Stimulated activated CD8-positive, alpha-beta memory T cell treated with anti-CD3 and anti-CD28 coated beads, Interleukin-4, amount 100 ng/mL, for 48 hours (primary cell): ENCODE results near the gene HDAC8.
"Not testable (repeated sequence)": the region's sequence is repeated elsewhere in the genome, so short reads cannot be mapped to it uniquely, and the experiment has no call there.

Experiments used
- DNase-seq: peaks from one replicate; pipeline ENCODE4 v3.0.0-alpha.2; 2020

The HDAC8 gene

DNA sequence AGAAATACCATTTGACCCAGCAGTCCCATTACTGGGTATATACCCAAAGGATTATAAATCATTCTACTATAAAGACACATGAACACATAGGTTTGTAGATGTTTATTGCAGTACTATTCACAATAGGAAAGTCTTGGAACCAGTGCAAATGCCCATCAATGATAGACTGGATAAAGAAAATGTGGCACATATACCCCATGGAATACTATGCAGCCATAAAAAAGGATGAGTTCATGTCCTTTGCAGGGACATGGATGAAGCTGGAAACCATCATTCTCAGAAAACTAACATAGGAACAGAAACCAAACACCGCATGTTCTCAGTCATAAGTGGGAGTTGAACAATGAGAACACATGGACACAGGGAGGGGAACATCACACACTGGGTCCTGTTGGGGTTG is 123.6 kb downstream of the HDAC8 start:
- not testable (repeated sequence) for DNase-seq

DNA sequence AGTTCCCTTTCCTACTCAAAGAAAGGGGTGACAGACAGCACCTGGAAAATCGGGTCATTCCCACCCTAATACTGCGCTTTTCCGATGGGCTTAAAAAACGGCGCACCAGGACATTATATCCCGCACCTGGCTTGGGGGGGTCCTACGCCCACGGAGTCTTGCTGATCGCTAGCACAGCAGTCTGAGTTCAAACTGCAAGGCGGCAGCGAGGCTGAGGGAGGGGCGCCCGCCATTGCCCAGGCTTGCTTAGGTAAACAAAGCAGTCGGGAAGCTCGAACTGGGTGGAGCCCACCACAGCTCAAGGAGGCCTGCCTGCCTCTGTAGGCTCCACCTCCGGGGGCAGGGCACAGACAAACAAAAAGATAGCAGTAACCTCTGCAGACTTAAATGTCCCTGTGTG is 131.9 kb downstream of the HDAC8 start:
- DNase-seq, result not testable (repeated sequence)

- no peak for DNase-seq
These were observed 136.6 kb downstream of the HDAC8 start for GRCh38 chrX:72436010-72436409.

DNA sequence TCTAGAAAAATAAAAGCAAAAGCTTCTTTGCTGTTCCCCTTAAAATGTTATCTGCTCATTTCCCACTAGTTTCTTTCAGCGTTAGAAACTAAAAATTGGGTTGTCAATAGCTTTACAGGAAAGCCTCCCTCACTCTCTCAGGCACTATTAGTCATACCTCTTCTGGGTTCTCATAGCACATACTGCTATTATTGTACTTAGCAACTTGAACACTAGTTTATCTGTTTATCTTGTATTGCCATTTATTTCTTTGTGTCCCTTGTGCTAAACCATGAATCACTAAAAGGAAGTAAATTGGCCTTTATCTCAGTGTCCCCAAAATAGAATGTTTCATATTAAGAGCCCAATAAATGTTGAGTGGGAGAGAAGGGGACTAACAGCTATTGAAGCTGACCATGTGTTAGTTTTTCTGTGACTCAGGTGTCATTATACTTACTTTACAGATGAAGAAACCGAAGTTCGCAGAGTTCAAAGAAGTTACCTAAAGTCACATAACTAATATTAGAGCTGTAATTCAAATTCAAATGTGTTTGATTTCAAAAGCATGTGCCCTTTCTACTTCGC is 142.2 kb downstream of the HDAC8 start:
- no peak for DNase-seq

DNA sequence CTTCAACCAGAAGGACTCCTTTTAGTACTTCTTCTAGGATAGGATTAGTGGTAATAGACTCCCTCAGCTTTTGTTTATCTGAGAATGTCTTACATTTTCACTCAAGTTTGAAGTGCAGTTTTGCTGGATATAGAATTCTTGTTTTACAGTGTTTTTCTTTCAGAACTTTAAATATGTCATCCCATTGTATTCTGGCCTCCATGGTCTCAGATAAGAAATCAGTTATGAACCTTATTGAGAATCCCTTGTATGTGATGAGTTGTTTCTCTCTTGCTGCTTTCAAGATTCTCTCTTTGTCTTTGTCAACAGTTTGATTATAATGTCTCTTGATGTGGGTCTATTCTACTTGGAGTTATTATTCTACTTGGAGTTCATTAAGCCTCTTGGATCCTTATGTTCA is 150.8 kb downstream of the HDAC8 start:
- no peak for DNase-seq

DNA sequence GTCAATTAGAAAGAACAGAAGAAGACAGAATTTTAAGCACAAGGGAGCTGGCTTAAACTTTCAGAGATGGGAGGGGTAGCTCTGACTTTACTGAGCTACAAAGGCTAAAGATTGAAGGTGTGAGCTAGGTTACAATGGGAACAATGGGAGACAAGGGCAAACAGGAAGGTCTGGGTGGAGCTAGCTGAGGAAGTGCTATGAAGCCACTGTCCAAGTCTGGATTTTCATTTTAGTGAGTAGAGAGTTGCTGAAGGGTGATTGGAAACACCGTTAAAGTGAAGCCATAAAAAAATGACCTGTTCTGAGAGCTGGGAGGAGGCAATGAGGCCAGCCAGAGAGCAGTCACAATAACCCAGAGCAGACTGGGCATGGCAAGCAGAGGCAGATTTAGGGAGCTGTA is 162.7 kb downstream of the HDAC8 start:
- DNase-seq, result no peak

GRCh38 chrX:72408885-72409284 is 163.8 kb downstream of the HDAC8 start:
- no peak for DNase-seq

DNA sequence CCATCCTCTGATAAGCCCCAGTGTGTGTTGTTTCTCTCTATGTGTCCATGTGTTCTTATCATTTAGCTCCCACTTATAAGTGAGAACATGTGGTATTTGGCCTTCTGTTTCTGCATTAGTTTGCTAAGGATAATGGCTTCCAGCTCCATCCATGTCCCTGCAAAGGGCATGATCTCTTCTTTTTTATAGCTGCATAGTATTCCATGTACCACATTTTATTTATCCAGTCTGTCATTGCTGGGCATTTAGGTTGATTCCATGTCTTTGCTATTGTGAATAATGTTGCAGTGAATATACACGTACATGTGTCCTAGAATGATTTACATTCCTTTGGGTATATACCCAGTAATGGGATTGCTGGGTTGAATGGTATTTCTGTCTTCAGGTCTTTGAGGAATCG is 167.5 kb downstream of the HDAC8 start:
- DNase-seq, result not testable (repeated sequence)

DNA sequence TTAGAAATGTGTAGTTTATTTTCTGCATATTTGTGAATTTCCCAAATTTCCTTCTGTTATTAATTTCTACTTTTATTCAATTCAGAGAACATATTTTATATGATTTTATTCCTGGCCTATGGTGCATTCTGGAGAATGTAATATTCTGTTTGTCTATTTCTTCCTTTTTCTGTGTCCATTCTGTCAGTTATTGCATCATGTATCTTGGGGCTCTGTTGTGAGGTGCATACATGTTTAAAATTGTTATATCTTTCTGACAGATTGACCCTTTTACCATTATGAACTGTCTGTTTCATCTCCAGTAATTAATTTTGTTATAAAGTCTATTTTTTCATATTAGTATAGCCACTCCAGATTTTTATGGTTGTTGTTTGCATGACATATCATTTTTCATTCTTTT is 170.0 kb downstream of the HDAC8 start:
- DNase-seq, result no peak

DNA sequence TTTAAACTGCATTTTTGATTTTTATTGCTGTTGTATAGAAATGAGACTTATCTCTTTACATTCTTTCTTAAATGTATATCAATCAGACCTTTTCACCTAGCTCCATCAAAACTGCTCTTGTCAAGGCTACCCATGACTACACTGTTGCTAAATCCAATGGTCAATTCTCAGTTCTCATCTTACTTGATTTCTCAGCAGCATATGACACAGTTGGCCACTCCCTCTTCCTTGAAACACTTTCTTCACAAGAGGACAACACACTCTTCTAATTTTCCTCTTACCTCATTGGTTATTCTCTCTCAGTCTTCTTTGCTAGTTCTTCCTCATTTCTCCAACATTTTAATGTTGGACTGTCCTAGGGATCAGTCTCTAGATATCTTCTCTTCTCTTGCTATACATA is 172.8 kb downstream of the HDAC8 start:
- no peak for DNase-seq

DNA sequence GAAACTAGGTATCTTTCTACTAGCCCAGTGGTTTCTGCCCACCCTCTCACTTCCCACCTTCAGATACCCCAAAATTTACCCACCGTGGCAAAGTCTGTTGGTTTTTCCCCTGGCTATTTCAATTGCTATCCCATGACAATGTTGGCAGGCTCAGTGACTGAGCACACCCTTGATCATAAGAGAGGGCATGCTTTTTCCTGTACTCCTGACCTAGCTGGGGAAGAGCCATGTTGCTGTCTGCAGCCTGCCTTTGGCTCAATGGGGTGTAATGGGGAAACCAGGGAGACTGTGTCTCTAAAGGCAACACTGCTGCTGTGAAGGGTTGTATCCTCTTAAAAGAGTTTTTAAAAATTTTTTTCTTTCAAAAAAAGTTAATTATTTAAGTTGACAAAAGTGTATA is 176.5 kb downstream of the HDAC8 start:
- no peak for DNase-seq

- no peak for DNase-seq
These were observed 177.4 kb downstream of the HDAC8 start for GRCh38 chrX:72395237-72395636.

DNA sequence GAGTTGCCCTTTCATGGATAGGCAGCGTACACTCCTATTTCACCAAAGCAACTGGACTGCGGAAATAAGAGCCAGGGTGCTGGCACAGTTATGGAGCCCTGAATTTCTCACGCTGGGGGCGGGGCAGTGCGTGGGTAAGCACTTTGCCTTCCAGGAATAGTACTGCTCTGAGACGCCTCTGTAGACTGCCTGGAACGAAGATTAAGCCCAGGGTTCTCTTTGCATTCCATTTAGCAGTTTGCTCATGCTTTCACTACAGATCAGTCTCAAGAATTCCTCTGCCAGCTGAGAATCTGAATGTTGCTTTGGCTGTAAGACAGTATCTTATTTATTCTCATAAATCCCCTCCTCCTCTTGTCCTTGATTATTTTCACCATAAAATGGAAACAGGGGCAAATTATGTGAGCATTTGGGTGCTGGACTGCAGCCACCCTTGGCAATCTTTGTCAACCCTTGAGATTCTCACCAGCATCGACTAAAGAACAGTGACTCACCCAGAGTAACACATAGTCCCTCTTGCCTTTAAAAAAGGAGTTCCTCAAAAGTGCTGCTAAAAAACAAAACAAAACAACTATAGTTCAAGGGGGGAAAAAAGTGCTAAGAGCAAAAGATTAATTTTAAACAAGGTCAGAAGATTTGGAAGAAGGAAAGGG is 178.0 kb downstream of the HDAC8 start:
- no peak for DNase-seq

- no peak for DNase-seq
These were observed 178.7 kb downstream of the HDAC8 start for GRCh38 chrX:72393836-72394517.

GRCh38 chrX:72392816-72393800 is 179.5 kb downstream of the HDAC8 start:
- DNase-seq, result no peak

DNA sequence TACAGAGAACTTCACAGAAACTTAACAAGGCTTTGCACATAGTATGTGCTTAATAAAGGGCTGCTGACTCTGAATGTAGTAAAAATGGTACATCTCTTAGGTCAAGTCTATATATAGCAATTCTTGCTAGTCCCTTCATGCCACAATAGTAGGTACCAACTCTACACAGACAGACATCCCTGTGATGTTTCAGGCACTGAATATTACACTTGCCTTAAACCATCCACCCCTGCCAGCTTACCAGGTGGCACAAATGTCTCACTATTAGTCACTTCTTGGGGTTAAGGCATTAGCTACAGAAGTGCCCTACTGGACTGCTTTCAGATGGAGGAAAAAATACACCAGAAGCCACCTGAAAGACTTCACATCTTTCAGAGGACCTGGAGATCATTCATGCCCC is 180.6 kb downstream of the HDAC8 start:
- no peak for DNase-seq

DNA sequence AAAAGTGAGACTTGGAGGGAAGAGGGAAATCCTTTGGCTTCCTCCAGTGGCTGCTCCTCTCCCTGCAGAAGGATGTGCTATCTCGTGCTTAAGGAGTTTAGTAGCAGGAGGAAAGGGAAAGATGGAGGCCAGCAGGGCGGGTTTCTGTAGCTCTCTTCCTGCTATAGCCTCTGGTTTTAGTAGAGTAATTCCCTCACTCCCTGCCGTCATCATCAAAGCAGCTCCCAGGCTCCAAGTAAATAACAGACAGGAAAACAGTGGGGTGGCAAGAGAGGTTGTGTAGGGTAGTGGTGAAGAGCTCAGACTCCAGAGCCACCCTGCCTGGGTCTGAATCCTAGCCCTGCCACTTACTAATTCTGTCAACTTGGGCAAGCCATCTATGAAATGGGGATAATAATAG is 185.4 kb downstream of the HDAC8 start:
- no peak for DNase-seq

DNA sequence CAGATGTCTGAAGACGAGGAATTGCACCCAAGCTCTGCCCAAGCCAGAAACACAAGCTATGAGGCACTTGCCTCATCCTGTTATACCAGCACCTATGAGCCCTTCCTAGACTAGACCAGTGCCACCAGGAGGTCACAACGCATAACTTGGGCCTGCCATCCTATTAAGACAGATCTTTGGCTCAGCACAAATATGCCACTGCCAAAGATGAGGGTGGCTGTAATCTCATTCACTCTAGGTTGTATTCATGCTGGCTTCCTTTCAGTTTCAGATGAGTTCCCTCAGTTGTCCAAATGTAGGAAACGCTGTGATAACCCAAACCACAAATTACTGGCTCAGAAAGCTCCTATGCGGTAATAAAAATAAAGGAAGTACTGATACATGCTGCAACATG is 190.4 kb downstream of the HDAC8 start:
- DNase-seq, result no peak

GRCh38 chrX:72381439-72382201 is 191.0 kb downstream of the HDAC8 start:
- DNase-seq, result no peak

GRCh38 chrX:72376124-72376523 is 196.5 kb downstream of the HDAC8 start:
- no peak for DNase-seq

GRCh38 chrX:72373136-72373535 is 199.5 kb downstream of the HDAC8 start:
- no peak for DNase-seq

GRCh38 chrX:72372735-72373134 is 199.9 kb downstream of the HDAC8 start:
- DNase-seq, result no peak

GRCh38 chrX:72371405-72371804 is 201.2 kb downstream of the HDAC8 start:
- no peak for DNase-seq
